ENCODE data around the gene PDHX. TPM values are rescaled to one million over a fixed set of nuclear protein-coding genes. Genes with fewer than 3 reads are reported as not detected.

Gene PDHX
- total RNA-seq, 2 donors from 2014 or later = 28.7 to 31.9 TPM

DNA sequence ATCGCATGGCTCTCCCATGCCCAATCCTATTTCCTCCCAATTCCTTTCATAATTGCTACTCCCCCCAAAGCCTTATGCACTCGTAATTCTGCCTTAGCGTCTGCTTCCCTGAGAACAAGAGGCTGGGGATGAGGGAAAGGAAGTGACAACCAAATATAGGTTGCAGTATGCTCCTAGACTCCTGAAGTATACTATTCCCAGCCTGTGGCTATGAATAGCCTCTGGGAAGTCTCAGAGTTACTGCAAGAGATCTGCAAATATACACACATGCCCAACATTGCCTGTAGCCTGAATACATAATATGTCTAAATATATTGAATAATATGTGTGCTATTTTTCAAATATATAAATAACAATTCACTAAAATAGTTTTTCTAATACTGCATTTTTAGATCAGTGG is 126.5 kb downstream of the PDHX start:
- Mint-ChIP-seq H3K27ac (no peak overlapping the region), H3K4me3 (no peak overlapping the region), H3K27me3 (ENCODE audit: low read depth) (peaks cover 12% of the 10 kb centered on the region), H3K36me3 (ENCODE audit: insufficient read depth in 2 of 2) (peaks cover 0 to 5% of the 10 kb centered on the region in 2 donors), H3K4me1 (ENCODE audit: low read depth) (peaks cover 84% of the 10 kb centered on the region), H3K9me3 (peaks cover 0 to under 1% of the 10 kb centered on the region in 2 donors)
- DNase-seq (no peak), ATAC-seq (replicated peaks in 1 of 2) (no peak)

DNA sequence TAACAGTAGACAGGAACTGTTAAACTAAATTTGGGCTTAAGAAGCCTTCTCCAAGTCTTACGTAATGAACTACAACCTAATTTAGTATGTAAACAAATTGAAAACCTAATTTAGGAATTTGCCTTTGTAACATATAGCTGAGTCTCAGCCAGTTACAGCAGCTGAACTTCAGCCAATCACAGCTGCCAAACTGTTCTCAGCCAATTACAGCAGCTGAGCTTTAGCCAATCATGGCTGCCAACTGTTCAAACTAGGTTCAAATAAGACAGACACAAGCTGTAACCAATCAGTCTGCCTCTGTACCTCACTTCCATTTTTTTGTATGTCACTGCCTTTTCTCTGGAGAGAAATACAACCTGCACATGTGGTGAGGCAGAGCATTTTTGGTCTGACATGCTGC is 127.5 kb downstream of the PDHX start:
- ATAC-seq (replicated peaks in 1 of 2) = no peak
- no peak for DNase-seq
- Mint-ChIP-seq H3K4me3 (no peak overlapping the region), H3K9me3 (peaks cover 0 to 2% of the 10 kb centered on the region in 2 donors), H3K4me1 (ENCODE audit: low read depth) (peaks cover 84% of the 10 kb centered on the region), H3K36me3 (ENCODE audit: insufficient read depth in 2 of 2) (peaks cover 5 to 11% of the 10 kb centered on the region in 2 donors), H3K27ac (no peak overlapping the region), H3K27me3 (ENCODE audit: low read depth) (peaks cover 6% of the 10 kb centered on the region)

DNA sequence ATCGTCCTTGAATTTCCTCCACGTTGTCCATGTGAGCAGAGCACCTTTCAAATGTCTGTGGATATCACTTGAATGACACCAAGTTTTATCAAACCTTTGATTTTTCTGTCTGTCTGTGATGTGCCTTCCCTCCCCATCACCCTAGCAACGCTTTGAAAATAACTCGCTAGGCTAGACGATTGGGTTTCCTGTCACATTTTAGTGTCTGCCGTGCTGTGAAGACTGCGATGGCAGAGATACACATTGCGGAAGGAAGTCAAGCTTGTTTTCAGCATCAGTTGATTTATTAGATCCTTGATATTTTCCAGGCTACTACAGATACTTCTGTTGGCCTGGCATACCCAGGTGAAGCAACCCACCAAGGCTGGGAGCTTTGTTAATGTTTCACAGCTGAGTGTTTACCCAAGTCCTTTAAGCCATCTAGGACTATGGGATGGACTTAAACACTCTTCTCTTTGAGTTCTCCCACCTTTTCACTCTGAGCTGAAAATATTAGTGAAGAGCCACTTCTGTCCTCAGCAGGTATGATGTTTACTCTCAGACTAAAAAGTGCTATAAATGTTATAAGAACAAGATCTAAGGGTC is 128.9 kb downstream of the PDHX start:
- Mint-ChIP-seq H3K9me3 (peaks cover 2% of the 10 kb centered on the region in 2 donors), H3K4me3 (peak overlapping the region; percentile 70 to 76), H3K27me3 (ENCODE audit: low read depth) (peaks cover 6% of the 10 kb centered on the region), H3K36me3 (ENCODE audit: insufficient read depth in 2 of 2) (peaks cover 7 to 14% of the 10 kb centered on the region in 2 donors), H3K27ac (peak overlapping the region; percentile 81), H3K4me1 (ENCODE audit: low read depth) (peaks cover 86% of the 10 kb centered on the region)
- DNase-seq = peak; percentile 53 to 69
- peak; percentile 66 to 69 for ATAC-seq (replicated peaks in 1 of 2)

Other genes starting within 250 kb of the PDHX start
- gene APIP, start 239 bp upstream of the PDHX start, total RNA-seq = 10 to 100 TPM; 30.9 to 33.1 TPM
- gene CD44, start 222.6 kb downstream of the PDHX start, total RNA-seq = 100 to 1,000 TPM; 385 to 504 TPM

Measured in activated T-cell treated with anti-CD3 and anti-CD28 coated beads, Interleukin-2, amount 50 U/mL, for 72 hours (primary cell).